Astrocyte (in vitro differentiated cells and primary cell): ENCODE measurements around the gene PNKP. TPM values are rescaled to one million over a fixed set of nuclear protein-coding genes. Genes with fewer than 3 reads are reported as not detected.
A peak's percentile ranks its signal among the peaks of the same experiment; 100 is the strongest.

Source experiments
- DNase-seq: peaks from one replicate; pipeline ENCODE4 v3.0.0-alpha.2; 2010; ENCODE audit warnings: low read depth
- FAIRE-seq: peaks from 2 replicates; lab custom pipeline; 2011; peaks lifted over from hg19 to GRCh38; lab: Jason Lieb, UNC
- H2AFZ ChIP-seq: 2 replicates; pipeline ENCODE4 v1.6.0; 2012; ENCODE audit warnings: low read depth, low read length, inconsistent platforms
- H3K27ac ChIP-seq: 2 replicates; pipeline ENCODE4 v1.5.1; 2011; ENCODE audit warnings: low read depth, low read length, inconsistent platforms
- H3K27me3 ChIP-seq: 2 replicates; pipeline ENCODE4 v1.6.0; 2011; ENCODE audit warnings: low read length, inconsistent platforms; ENCODE audit not compliant: insufficient read depth
- H3K36me3 ChIP-seq: 2 replicates; pipeline ENCODE4 v1.5.1; 2011; ENCODE audit warnings: low read length, inconsistent platforms; ENCODE audit not compliant: insufficient read depth
- H3K4me1 ChIP-seq: 2 replicates; pipeline ENCODE4 v1.5.1; 2011; ENCODE audit warnings: low read length, inconsistent platforms; ENCODE audit not compliant: insufficient read depth
- H3K4me2 ChIP-seq: 2 replicates; pipeline ENCODE4 v1.6.0; 2012; ENCODE audit warnings: low read length, inconsistent platforms
- H3K4me3 ChIP-seq: 2 replicates; pipeline ENCODE4 v1.5.1; 2011; ENCODE audit warnings: low read depth, mild to moderate bottlenecking, low read length, inconsistent platforms; ENCODE audit not compliant: insufficient read depth
- H3K79me2 ChIP-seq: 2 replicates; pipeline ENCODE4 v1.6.0; 2012; ENCODE audit warnings: mild to moderate bottlenecking, low read length, inconsistent platforms; ENCODE audit not compliant: insufficient read depth
- H3K9ac ChIP-seq: 2 replicates; pipeline ENCODE4 v1.6.0; 2012; ENCODE audit warnings: mild to moderate bottlenecking, low read length, inconsistent platforms
- H3K9me3 ChIP-seq: 2 replicates; pipeline ENCODE4 v1.5.1; 2012; ENCODE audit warnings: low read depth, mild to moderate bottlenecking, low read length, inconsistent platforms; ENCODE audit not compliant: insufficient read depth
- H4K20me1 ChIP-seq: 2 replicates; pipeline ENCODE4 v1.6.0; 2012; ENCODE audit warnings: low read length, inconsistent platforms; ENCODE audit not compliant: insufficient read depth
- H3K27ac Mint-ChIP-seq: one replicate; pipeline ENCODE4 v1.8.0; 2021; ENCODE audit warnings: mild to moderate bottlenecking, mixed read lengths; ENCODE audit not compliant: unreplicated experiment
- H3K27me3 Mint-ChIP-seq: one replicate; pipeline ENCODE4 v1.8.0; 2021; ENCODE audit warnings: low read depth, mixed read lengths; ENCODE audit not compliant: unreplicated experiment
- H3K36me3 Mint-ChIP-seq: one replicate; pipeline ENCODE4 v1.8.0; 2021; ENCODE audit warnings: low read depth, mixed read lengths; ENCODE audit not compliant: unreplicated experiment
- H3K4me1 Mint-ChIP-seq: one replicate; pipeline ENCODE4 v1.8.0; 2021; ENCODE audit warnings: low read depth, mixed read lengths; ENCODE audit not compliant: unreplicated experiment
- H3K4me3 Mint-ChIP-seq: one replicate; pipeline ENCODE4 v1.8.0; 2021; ENCODE audit warnings: mild to moderate bottlenecking, moderate library complexity, mixed read lengths; ENCODE audit not compliant: unreplicated experiment
- H3K9me3 Mint-ChIP-seq: one replicate; pipeline ENCODE4 v1.8.0; 2021; ENCODE audit warnings: mild to moderate bottlenecking, mixed read lengths; ENCODE audit not compliant: unreplicated experiment
- EZH2 ChIP-seq: IDR thresholded peaks from 2 replicates; pipeline ENCODE4 v1.6.1; 2012; ENCODE audit warnings: mild to moderate bottlenecking, low read length, inconsistent platforms; ENCODE audit not compliant: insufficient read depth
- total RNA-seq: library from RNA; stranded (reverse); gene quantifications from 2 replicates; pipeline ENCODE4 v1.2.1, GENCODE V29; 2021
- TF ChIP-seq, protein P1 (sequence below): IDR thresholded peaks from 2 replicates; pipeline ENCODE4 v1.5.1; 2011; ENCODE audit warnings: low read depth, mild to moderate bottlenecking, inconsistent platforms, low read length, moderate library complexity; ENCODE audit not compliant: insufficient read depth

Gene PNKP
- total RNA-seq, 1 donor from 2014 or later: 54.8 TPM

DNA sequence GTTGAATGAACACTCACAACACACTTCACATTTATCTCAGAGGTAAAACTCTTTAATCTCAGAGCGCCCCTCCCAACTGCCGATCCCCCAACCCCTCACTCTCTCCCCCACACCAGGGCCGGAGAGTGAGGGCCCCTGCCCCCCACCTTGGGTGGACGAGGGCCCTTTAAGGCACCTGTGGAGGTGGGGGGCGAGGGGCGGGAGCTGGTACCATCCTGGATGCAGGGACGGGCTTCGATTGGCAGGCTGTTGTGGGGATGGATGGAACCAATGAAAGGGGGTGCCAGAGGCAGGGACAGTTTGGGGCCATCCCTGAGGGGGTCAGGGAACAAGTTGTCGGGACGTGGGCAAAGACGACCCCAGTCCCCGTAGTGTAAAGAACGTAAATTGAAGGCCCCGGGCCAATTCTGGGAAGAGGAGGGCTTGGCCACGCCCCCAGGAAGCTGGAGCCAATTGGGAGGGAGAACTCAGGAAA, 1.7 kb upstream of the PNKP start:
- no peaks in the 10 kb centered on the region for H3K9me3 ChIP-seq
- no peak overlapping the region for H3K27ac Mint-ChIP-seq
- peak overlapping the region; percentile 57 for H3K9ac ChIP-seq
- no peaks in the 10 kb centered on the region for H3K27me3 Mint-ChIP-seq
- FAIRE-seq: no peak
- H3K36me3 ChIP-seq: peaks cover 10% of the 10 kb centered on the region
- peak overlapping the region; percentile 38 for H3K4me3 ChIP-seq
- no peak overlapping the region for H3K4me3 Mint-ChIP-seq
- peaks cover 9% of the 10 kb centered on the region for H3K4me1 Mint-ChIP-seq
- peak overlapping the region; percentile 35 for H2AFZ ChIP-seq
- DNase-seq: no peak
- TF ChIP-seq, protein P1, sequence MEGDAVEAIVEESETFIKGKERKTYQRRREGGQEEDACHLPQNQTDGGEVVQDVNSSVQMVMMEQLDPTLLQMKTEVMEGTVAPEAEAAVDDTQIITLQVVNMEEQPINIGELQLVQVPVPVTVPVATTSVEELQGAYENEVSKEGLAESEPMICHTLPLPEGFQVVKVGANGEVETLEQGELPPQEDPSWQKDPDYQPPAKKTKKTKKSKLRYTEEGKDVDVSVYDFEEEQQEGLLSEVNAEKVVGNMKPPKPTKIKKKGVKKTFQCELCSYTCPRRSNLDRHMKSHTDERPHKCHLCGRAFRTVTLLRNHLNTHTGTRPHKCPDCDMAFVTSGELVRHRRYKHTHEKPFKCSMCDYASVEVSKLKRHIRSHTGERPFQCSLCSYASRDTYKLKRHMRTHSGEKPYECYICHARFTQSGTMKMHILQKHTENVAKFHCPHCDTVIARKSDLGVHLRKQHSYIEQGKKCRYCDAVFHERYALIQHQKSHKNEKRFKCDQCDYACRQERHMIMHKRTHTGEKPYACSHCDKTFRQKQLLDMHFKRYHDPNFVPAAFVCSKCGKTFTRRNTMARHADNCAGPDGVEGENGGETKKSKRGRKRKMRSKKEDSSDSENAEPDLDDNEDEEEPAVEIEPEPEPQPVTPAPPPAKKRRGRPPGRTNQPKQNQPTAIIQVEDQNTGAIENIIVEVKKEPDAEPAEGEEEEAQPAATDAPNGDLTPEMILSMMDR: no peak
- TF ChIP-seq EZH2: no peak
- H4K20me1 ChIP-seq: peaks cover 13% of the 10 kb centered on the region
- H3K27ac ChIP-seq: peak overlapping the region; percentile 44
- H3K27me3 ChIP-seq: no peaks in the 10 kb centered on the region
- H3K4me2 ChIP-seq: peak overlapping the region; percentile 83
- no peaks in the 10 kb centered on the region for H3K9me3 Mint-ChIP-seq
- H3K4me1 ChIP-seq: peaks cover 36% of the 10 kb centered on the region
- peaks cover 22% of the 10 kb centered on the region for H3K36me3 Mint-ChIP-seq
- peaks cover 57% of the 10 kb centered on the region for H3K79me2 ChIP-seq

DNA sequence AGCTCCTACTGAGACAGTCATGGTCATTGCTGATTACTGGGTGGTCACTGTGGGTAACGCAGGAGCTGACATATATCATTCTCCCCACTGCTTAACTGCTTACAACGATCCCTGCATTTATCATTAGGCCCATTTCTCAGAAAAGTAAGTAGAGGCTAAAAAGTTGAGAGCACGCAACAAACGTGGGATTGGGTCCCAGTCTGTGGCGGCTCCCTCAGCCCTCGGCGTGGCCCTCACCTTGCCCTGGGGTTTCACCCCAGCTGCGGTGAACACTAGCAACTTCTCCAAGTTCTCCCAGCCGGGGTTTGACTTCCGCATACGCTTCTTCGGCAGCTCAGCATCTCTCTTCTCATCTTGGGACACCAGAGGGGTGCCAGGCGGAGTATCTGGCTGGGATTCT, 2.5 kb downstream of the PNKP start:
- Histone ChIP-seq H4K20me1 (peaks cover 33% of the 10 kb centered on the region), H3K4me1 (peaks cover 37% of the 10 kb centered on the region), H3K4me2 (peak overlapping the region; percentile 88), H3K9me3 (no peaks in the 10 kb centered on the region), H3K27ac (no peak overlapping the region), H3K9ac (no peak overlapping the region), H2AFZ (no peak overlapping the region), H3K36me3 (peaks cover 16% of the 10 kb centered on the region), H3K27me3 (no peaks in the 10 kb centered on the region), H3K4me3 (no peak overlapping the region), H3K79me2 (peaks cover 50% of the 10 kb centered on the region)
- FAIRE-seq: no peak
- no peak for TF ChIP-seq EZH2
- TF ChIP-seq, protein P1: no peak
- Mint-ChIP-seq H3K9me3 (no peaks in the 10 kb centered on the region), H3K27ac (no peak overlapping the region), H3K4me3 (no peak overlapping the region), H3K27me3 (no peaks in the 10 kb centered on the region), H3K36me3 (peaks cover 15% of the 10 kb centered on the region), H3K4me1 (peaks cover 7% of the 10 kb centered on the region)
- no peak for DNase-seq

DNA sequence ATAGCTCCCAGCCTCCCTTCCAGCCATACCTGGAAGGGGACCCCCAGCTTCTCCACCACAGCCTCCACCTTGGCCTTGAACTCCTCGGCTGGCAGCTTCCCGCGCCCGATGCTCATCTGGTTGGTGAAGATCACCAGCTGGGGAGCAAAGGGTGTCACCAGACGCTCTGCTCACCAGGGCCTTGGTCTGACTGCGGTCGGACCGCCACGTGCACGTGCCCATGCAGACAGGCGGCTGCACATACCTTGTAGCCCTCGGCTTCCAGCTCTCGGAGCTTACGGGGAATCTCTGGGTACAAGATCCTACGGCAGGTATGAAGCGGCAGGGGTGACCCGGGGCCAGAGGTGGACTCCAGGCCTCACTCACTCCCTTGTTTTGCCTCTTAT, 3.4 kb downstream of the PNKP start:
- Histone ChIP-seq H3K79me2 (peaks cover 50% of the 10 kb centered on the region), H3K4me1 (peaks cover 44% of the 10 kb centered on the region), H2AFZ (no peak overlapping the region), H3K27ac (no peak overlapping the region), H3K9me3 (no peaks in the 10 kb centered on the region), H3K27me3 (no peaks in the 10 kb centered on the region), H4K20me1 (peaks cover 41% of the 10 kb centered on the region), H3K4me2 (no peak overlapping the region), H3K9ac (no peak overlapping the region), H3K4me3 (no peak overlapping the region), H3K36me3 (peaks cover 16% of the 10 kb centered on the region)
- Mint-ChIP-seq H3K4me1 (peaks cover 12% of the 10 kb centered on the region), H3K27me3 (no peaks in the 10 kb centered on the region), H3K27ac (no peak overlapping the region), H3K4me3 (no peak overlapping the region), H3K9me3 (no peaks in the 10 kb centered on the region), H3K36me3 (peaks cover 15% of the 10 kb centered on the region)
- FAIRE-seq (no peak), DNase-seq (no peak)
- TF ChIP-seq, protein P1: no peak
- TF ChIP-seq EZH2: no peak
